Tibial nerve (tissue), 4 donors: ENCODE results near the gene LCNL1.

Experiments used
- EP300 ChIP-seq, 2 donors: sonication (generic); formaldehyde crosslinking; IDR thresholded peaks; one replicate each; pipeline ENCODE4 v1.6.1; 2017; ENCODE audit warnings: antibody characterized with exemption in 2 of 2, mild to moderate bottlenecking in 1 of 2
- POLR2A ChIP-seq, 2 donors: fragments of 450-650 bp; IDR thresholded peaks; one replicate each; pipeline ENCODE4 v1.6.1; 2017; ENCODE audit warnings: antibody characterized with exemption in 2 of 2, mild to moderate bottlenecking in 2 of 2, moderate library complexity in 2 of 2
- TF ChIP-seq, protein P1 (sequence below), 5 experiments: fragments of 200-600 bp in 3 of 5; fragments of 450-650 bp in 2 of 5; sonication (generic) in 3 of 5; IDR thresholded peaks; one replicate each; pipeline ENCODE4 v1.5.1; 2016 to 2019; ENCODE audit warnings: antibody characterized with exemption in 5 of 5, mild to moderate bottlenecking in 3 of 5, moderate library complexity in 2 of 5

DNA sequence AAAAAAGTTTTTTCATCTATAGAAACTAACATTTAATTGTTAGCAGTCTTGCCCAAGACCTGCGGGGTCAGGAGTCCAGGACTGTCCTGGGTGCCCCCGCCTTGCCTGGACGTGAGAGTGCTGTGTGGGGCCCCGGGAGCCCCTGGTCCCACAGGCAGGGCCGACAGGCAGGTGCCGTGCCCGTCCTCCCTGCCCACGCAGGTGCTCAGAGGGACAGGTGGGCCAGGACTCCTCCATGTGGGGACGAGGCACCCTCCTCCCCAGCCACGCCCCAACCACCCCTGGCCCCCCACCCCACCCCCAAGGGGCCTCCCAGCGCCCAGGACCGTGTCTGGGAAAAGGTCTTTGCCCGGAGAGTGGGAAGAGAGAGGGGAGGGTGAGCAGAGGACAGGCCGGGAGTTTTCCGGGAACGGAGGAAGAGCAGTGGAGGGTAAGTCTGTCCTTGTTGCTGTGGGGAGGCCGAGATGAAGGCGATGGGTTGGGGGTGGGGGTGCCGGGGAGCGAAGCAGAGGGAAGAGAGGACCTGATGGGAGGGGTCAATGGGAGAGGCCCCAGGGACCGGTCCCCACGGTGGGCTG, 33.5 kb upstream of the LCNL1 start:
- TF ChIP-seq, protein P1, sequence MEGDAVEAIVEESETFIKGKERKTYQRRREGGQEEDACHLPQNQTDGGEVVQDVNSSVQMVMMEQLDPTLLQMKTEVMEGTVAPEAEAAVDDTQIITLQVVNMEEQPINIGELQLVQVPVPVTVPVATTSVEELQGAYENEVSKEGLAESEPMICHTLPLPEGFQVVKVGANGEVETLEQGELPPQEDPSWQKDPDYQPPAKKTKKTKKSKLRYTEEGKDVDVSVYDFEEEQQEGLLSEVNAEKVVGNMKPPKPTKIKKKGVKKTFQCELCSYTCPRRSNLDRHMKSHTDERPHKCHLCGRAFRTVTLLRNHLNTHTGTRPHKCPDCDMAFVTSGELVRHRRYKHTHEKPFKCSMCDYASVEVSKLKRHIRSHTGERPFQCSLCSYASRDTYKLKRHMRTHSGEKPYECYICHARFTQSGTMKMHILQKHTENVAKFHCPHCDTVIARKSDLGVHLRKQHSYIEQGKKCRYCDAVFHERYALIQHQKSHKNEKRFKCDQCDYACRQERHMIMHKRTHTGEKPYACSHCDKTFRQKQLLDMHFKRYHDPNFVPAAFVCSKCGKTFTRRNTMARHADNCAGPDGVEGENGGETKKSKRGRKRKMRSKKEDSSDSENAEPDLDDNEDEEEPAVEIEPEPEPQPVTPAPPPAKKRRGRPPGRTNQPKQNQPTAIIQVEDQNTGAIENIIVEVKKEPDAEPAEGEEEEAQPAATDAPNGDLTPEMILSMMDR (IDR thresholded peaks at IDR 0.05): no peak
- TF ChIP-seq POLR2A (IDR thresholded peaks at IDR 0.05) (no peak), EP300 (IDR thresholded peaks at IDR 0.05) (no peak)
